ENCODE results near the gene OVCA2. TPM values are rescaled to one million over a fixed set of nuclear protein-coding genes. Genes with fewer than 3 reads are reported as not detected.

Gene OVCA2
- polyA plus RNA-seq, 1 donor = 9.3 TPM

- DNase-seq (ENCODE audit: low read depth) = no peak
These were observed 23.4 kb downstream of the OVCA2 start for GRCh38 chr17:2064980-2065785.

- no peak for DNase-seq (ENCODE audit: low read depth)
These were observed 24.2 kb downstream of the OVCA2 start for GRCh38 chr17:2065949-2066400.

DNA sequence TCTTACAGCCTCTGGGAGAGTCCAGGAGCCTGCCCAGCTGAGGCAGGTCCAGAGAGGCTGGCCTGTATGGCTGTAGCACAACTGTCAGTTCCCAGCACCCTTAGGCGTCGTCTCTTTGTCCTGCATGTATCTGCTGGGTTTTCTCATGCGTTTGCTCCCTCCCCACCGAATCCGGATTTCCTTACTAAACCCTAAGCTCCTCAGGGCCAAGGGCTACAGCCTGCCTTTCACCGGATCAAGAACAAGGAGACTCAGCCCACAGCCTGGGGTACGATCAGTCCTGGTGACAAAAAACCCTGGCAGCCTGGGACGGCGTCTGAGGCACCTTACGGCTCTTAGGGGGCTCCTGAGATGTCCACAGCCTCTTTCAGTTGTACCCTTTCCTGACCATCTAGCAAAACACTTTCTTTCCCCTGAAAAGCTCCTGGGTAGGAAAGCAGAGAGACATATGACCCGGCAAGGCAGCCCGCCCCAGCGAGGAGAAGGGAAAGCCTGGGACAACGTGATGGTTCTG lies 25.3 kb downstream of the OVCA2 start:
- DNase-seq (ENCODE audit: low read depth) = no peak

- no peak for DNase-seq (ENCODE audit: low read depth)
These were observed 25.8 kb downstream of the OVCA2 start for GRCh38 chr17:2067608-2068024.

- no peak for DNase-seq (ENCODE audit: low read depth)
These were observed 26.3 kb downstream of the OVCA2 start for GRCh38 chr17:2068031-2068518.

GRCh38 chr17:2068519-2069051 lies 26.8 kb downstream of the OVCA2 start:
- DNase-seq (ENCODE audit: low read depth) = no peak

GRCh38 chr17:2070241-2071023 lies 28.6 kb downstream of the OVCA2 start:
- no peak for DNase-seq (ENCODE audit: low read depth)

- DNase-seq (ENCODE audit: low read depth) = no peak
These were observed 29.2 kb downstream of the OVCA2 start for GRCh38 chr17:2071024-2071385.

- no peak for DNase-seq (ENCODE audit: low read depth)
These were observed 29.8 kb downstream of the OVCA2 start for GRCh38 chr17:2071455-2072281.

DNA sequence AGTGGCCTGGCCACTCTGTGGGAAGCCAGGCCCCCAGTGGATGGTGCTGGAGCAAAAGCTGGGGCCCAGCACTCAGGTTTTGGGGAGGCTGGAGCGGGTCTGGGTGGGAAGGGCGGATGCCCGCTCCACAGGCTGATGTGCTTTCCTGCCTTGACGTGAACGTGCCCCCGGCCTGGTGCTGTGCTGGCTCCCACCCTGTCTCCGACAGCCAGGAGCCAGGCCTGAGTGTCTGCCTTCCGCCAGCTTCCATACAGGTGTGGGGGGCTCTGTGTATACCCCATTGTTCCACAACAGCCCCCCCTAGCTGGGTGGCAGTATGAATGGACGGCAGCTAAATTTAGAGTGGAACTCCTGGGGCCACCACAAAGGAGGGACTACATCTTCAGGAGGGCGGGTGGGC lies 33.1 kb downstream of the OVCA2 start:
- DNase-seq (ENCODE audit: low read depth) = no peak

- DNase-seq (ENCODE audit: low read depth) = no peak
These were observed 33.7 kb downstream of the OVCA2 start for GRCh38 chr17:2075336-2076086.

DNA sequence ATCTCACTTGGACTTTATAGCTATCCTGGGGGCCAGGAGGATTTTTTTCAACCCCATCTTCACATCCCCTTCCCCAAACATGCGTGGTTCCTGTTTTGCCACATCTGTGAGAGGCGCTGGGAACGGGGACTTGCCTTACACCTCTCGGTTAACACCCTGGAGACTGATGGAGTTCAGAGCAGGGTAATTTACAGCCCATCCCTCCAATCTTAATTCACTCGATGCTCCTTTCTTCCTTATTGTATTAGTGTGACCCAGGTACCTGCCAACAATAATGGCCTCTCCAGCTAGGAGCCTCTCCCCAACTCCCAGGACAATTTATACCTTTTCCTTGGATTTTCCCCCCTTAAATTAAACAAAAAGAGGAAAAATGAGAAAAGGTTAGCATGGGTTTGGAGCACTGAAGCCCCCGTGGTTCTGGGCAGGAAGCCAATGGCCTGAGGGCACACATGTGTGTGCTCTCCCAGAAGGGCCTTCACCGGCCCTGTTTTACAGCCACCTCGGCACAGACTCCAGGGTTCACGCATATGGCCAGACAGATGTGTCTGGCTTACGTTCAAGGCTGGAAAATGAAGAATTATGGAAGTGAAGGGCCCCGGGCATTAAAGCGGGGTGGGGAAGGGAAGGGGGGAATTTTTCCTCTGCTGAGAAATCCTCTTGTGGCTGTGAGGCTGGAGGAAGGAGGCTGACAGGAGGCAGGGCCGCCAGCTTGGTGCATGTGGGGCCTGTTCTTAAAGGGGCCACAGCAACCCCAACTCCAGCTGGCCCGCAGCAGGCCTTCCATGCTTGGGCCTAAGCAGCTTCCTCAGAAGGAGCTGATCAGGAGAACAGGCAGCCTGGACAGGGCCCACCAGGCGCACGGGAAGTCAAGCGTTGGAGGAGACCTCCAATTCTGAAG lies 34.5 kb downstream of the OVCA2 start:
- DNase-seq (ENCODE audit: low read depth) = no peak

DNA sequence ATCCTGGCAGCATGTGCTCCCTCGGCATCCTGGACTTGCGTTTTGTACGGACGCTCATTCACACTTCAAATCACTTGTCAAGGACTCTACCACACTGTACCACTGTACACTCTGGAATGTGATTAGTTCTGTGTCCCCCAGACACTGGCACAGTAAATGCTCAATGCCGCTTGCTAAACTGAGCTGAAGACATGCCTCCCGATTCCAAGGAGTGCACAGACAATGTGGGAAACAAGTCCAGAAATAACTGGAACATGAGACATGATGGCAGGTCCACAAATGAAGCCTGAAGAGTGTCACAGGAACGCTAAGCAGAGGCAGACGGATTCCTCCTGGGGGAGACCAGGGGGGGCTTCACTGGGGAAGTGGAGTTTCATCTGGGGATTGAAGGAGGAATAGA lies 35.2 kb downstream of the OVCA2 start:
- DNase-seq (ENCODE audit: low read depth) = no peak

DNA sequence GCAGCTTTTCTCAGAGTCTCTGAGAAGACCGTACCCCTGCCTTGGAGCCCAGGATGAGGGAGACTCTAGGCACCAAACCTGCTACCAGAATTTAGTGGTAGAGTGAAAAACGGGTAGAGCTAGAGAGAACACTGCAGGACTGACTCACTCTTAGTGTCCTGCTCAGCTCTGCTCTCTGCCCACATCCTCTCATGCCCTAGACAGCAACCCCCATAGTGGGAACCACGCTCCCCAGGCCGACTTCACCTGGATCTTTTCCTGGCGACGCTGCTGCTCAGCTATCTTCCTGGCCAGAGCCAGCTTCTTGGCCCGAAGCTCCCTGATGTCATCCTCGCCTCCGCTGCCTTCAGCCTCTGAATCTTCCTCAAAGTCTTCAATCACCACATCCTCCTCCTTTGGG lies 39.7 kb downstream of the OVCA2 start:
- no peak for DNase-seq (ENCODE audit: low read depth)

- no peak for DNase-seq (ENCODE audit: low read depth)
These were observed 40.4 kb downstream of the OVCA2 start for GRCh38 chr17:2082003-2082781.

GRCh38 chr17:2083613-2084035 lies 41.8 kb downstream of the OVCA2 start:
- DNase-seq (ENCODE audit: low read depth) = no peak

GRCh38 chr17:2084036-2084765 lies 42.4 kb downstream of the OVCA2 start:
- no peak for DNase-seq (ENCODE audit: low read depth)

Measured in forelimb muscle (tissue), 1 donor.